Activated CD4-positive, alpha-beta memory T cell treated with anti-CD3 and anti-CD28 coated beads, Interleukin-2, amount 10 ng/mL, durations not matched to agents 7 days and 5 days (primary cell): ENCODE measurements around the gene FANK1. TPM values are rescaled to one million over a fixed set of nuclear protein-coding genes. Genes with fewer than 3 reads are reported as not detected.
A peak's percentile ranks its signal among the peaks of the same experiment; 100 is the strongest.
"Not testable (repeated sequence)": the region's sequence is repeated elsewhere in the genome, so short reads cannot be mapped to it uniquely, and the experiment has no call there.

Experiments used
- CTCF ChIA-PET: fragments of 350-600 bp; sonication (Branson Sonifier 250); formaldehyde crosslinking; loops from one replicate; lab custom pipeline; 2021; ENCODE audit warnings: antibody characterized with exemption, inconsistent platforms; lab: Charles Lee
- POLR2A ChIA-PET: fragments of 350-600 bp; sonication (Branson Sonifier 250); formaldehyde crosslinking; loops from one replicate; lab custom pipeline; 2021; ENCODE audit warnings: antibody characterized with exemption; lab: Charles Lee
- DNase-seq: peaks from one replicate; pipeline ENCODE4 v3.0.0-alpha.2; 2020
- H3K27ac Mint-ChIP-seq: one replicate; pipeline ENCODE4 v1.8.0; 2021; ENCODE audit warnings: mild to moderate bottlenecking, mixed read lengths
- H3K27me3 Mint-ChIP-seq: one replicate; pipeline ENCODE4 v1.8.0; 2021; ENCODE audit warnings: mixed read lengths
- H3K36me3 Mint-ChIP-seq: one replicate; pipeline ENCODE4 v1.8.0; 2021; ENCODE audit warnings: low read depth, mixed read lengths
- H3K4me1 Mint-ChIP-seq: one replicate; pipeline ENCODE4 v1.8.0; 2021; ENCODE audit warnings: mixed read lengths
- H3K4me3 Mint-ChIP-seq: one replicate; pipeline ENCODE4 v1.8.0; 2021; ENCODE audit warnings: mild to moderate bottlenecking, mixed read lengths
- H3K9me3 Mint-ChIP-seq: one replicate; pipeline ENCODE4 v1.8.0; 2021; ENCODE audit warnings: mixed read lengths
- total RNA-seq, 2 experiments: library from RNA; stranded (reverse); gene quantifications; one replicate each; pipeline ENCODE4 v1.2.3, GENCODE V29; 2021

The FANK1 gene
- total RNA-seq, 2 experiments from 2014 or later = 0.63 to 0.68 TPM

DNA sequence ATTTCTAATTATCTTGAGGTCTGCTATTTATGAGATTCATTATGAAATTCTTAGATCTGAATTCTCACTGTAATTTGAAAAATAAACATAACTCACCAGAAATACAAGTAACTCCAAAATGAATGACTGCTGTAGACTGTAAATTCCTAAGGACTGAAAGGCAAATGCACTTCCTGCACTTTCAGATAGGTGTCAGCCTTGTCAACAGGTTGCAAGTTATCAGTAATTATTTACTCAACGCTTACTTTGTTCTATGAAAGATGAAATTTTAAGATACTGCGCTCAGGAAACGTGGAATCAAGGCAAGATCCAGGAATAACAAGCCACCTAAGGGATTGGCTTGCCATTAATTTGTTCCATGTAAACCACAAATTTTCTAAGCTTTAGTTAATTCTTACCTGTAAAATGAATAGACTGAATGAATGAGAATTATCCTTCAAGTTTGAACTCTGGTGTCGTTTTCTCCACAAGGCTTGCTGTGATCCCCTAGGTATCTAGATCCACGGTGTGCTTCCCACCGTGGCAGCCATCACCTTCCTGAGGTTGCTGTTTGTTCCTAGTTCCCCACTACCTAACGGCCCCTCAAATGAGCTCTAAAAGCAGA is 27.9 kb upstream of the FANK1 start:
- no peaks in the 10 kb centered on the region for H3K4me1 Mint-ChIP-seq
- no peaks in the 10 kb centered on the region for H3K27me3 Mint-ChIP-seq
- no peak for DNase-seq
- H3K27ac Mint-ChIP-seq = no peak overlapping the region
- no peak overlapping the region for H3K4me3 Mint-ChIP-seq
- ChIA-PET POLR2A (no interaction called here), CTCF (interaction anchor here (0.7 to 1.0 kb wide), 5 partner anchors 14 to 1130 kb away, joined by 3 to 5 read pairs (median 3); no protein-coding TSS in a partner anchor)
- no peaks in the 10 kb centered on the region for H3K36me3 Mint-ChIP-seq
- no peaks in the 10 kb centered on the region for H3K9me3 Mint-ChIP-seq

DNA sequence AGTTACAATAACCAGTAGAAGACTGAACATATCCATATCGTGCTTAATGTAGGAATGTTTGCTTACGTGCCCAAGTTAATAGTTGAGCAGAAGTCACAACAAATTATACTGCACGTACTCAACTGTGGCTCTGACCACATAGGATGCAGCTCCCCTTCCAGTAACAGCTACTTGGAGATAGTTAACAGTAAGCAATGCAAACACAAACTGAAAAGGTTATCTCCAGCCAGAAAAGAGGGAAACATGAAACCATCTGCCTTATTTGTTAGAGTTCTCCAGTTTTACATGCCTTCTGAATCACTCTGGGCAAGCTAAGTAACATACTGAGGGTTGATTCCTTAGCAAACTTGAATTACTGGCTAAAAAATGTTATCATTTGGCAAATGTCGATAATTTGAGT is 25.0 kb upstream of the FANK1 start:
- peaks cover 4% of the 10 kb centered on the region for H3K36me3 Mint-ChIP-seq
- no peaks in the 10 kb centered on the region for H3K27me3 Mint-ChIP-seq
- H3K9me3 Mint-ChIP-seq = no peaks in the 10 kb centered on the region
- H3K4me3 Mint-ChIP-seq = no peak overlapping the region
- H3K4me1 Mint-ChIP-seq = no peaks in the 10 kb centered on the region
- POLR2A ChIA-PET = no interaction called here
- H3K27ac Mint-ChIP-seq = no peak overlapping the region
- no peak for DNase-seq
- CTCF ChIA-PET = no interaction called here

DNA sequence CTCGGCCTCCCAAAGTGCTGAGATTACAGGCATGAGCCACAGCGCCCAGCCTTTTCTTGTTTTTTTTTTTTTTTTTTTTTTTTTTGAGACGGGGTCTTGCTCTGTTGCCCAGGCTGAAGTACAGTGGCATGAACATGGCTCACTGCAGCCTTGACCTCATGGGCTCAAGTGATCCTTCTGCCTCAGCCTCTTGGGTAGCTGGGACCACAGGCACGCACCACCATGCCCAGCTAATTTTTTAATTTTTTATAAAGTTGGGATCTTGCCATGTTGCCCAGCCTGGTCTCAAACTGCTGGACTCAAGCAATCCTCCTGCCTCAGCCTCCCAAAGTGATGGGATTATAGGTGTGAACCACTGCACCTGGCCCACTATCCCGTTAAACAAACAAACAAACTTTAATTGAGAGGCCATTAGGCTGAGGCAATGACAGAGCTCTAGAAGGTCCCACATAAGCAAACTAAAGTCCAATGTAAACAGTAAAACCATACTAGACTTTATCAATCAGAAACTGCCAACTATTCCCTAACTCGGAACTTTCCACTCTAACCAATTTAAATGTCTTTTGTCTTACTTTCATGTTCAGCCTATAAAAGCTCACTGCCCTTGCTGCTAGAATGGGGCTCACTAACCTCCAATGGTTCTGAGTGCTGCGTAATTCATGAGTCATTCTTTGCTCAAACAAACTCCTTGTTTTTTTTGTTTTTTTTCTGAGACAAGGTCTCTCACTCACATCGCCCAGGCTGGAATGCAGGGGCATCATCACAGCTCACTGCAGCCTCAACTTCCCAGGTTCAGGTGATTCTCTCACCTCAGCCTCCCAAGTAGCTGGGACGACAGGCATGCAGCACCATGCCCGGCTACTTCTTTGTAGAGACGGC is 17.2 kb upstream of the FANK1 start:
- Mint-ChIP-seq H3K36me3 (peaks cover 4% of the 10 kb centered on the region), H3K9me3 (no peaks in the 10 kb centered on the region), H3K27me3 (no peaks in the 10 kb centered on the region), H3K27ac (no peak overlapping the region), H3K4me1 (no peaks in the 10 kb centered on the region), H3K4me3 (no peak overlapping the region)
- ChIA-PET CTCF (interaction anchor here (0.6 kb wide), 1 partner anchor 11 kb away, joined by 4 read pairs; no protein-coding TSS in a partner anchor), POLR2A (no interaction called here)
- no peak for DNase-seq

DNA sequence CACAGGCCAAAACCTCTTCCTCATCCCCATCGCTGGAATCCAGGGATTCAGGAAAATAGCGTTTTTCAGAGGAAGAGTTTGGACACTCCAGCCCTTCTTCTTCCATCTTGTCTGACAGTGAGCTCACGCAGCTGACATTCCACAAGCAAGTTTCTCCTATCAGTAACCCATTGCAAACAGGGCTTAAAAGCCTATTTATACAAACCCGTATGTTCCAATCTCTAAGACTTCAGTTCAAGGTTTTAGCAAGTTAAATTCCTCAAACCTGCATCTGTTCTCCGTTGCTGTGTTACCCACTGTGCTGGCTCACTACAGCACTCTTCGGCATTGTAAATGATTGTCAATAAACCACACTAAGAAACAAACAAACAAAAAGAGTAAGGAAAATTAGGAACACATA is 15.6 kb upstream of the FANK1 start:
- H3K27me3 Mint-ChIP-seq = no peaks in the 10 kb centered on the region
- peaks cover under 1% of the 10 kb centered on the region for H3K36me3 Mint-ChIP-seq
- H3K4me1 Mint-ChIP-seq = no peaks in the 10 kb centered on the region
- ChIA-PET CTCF (no interaction called here), POLR2A (no interaction called here)
- H3K9me3 Mint-ChIP-seq = no peaks in the 10 kb centered on the region
- DNase-seq = no peak
- no peak overlapping the region for H3K27ac Mint-ChIP-seq
- no peak overlapping the region for H3K4me3 Mint-ChIP-seq

DNA sequence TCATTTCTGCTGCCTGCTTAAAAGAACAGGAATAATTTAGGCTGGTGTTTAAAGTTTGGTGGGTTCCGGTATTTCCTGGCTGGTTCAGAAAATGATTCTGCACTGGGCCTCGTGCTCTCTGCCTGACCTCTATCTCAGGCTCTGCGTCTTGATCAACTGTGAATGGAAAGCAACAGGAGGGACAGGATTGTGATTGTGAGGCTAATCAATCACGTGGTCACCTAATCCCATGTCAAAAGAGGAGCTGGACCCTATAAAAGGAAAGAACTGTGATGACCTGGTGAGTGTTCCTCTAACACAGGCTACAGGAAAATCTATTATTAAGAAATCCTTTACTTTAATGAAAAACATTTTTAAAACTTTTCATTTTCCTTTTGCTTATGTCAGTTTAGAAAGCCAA is 15.2 kb upstream of the FANK1 start, which contains the start of gene DHX32:
DHX32 (minus strand) TSS at position 101 of the 400 bp plus-strand sequence. CDS start 468 bp downstream, outside the sequence.
- no peaks in the 10 kb centered on the region for H3K27me3 Mint-ChIP-seq
- POLR2A ChIA-PET = no interaction called here
- H3K36me3 Mint-ChIP-seq = no peaks in the 10 kb centered on the region
- no peaks in the 10 kb centered on the region for H3K4me1 Mint-ChIP-seq
- no peak within 1 kb of the TSS for H3K27ac Mint-ChIP-seq
- CTCF ChIA-PET = no interaction called here
- no peaks in the 10 kb centered on the region for H3K9me3 Mint-ChIP-seq
- no peak within 1 kb of the TSS for H3K4me3 Mint-ChIP-seq
- no peak for DNase-seq

DNA sequence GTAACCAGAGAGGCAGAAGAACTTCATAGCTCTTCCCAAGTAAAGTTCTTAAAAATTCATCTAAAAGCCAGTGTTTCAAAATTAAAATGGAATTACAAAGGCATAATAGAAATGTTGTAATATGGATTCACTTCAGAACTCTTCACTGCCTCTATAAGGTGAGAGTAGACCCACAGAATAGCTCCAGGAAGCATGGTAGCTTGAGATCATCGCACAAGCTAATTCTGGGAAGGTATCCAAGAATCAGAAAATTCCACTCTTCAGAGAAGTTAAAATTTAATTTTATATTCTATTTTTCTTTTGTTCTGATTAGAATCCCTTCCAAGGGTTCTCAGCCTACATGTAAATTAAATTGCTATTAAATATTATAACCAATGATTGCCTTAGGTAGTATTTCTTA is 13.8 kb upstream of the FANK1 start:
- H3K27me3 Mint-ChIP-seq = no peaks in the 10 kb centered on the region
- no peaks in the 10 kb centered on the region for H3K36me3 Mint-ChIP-seq
- CTCF ChIA-PET = interaction anchor here (1.3 kb wide), 1 partner anchor 14 kb away, joined by 4 read pairs; no protein-coding TSS in a partner anchor
- DNase-seq = no peak
- H3K4me3 Mint-ChIP-seq = no peak overlapping the region
- H3K9me3 Mint-ChIP-seq = no peaks in the 10 kb centered on the region
- POLR2A ChIA-PET = no interaction called here
- H3K27ac Mint-ChIP-seq = no peak overlapping the region
- H3K4me1 Mint-ChIP-seq = no peaks in the 10 kb centered on the region

DNA sequence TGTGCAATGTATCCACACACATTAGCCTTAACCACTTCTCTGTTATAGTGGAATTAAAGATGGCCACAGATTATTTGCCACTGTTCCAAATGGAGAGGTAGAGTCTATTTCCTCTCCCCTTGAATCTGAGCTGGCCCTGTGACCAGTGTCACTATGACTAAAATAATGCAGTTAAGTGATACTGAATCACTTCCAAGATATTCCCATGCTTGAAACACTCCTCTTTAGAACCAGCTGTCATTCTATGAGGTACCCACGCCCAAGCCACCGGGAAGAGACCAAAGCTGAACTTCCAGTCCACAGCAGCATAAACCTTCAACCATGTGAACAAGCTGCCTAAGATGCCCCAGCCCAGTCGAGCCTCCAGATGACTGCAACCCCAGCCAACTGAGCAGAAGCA is 13.2 kb upstream of the FANK1 start:
- Mint-ChIP-seq H3K27me3 (no peaks in the 10 kb centered on the region), H3K4me1 (no peaks in the 10 kb centered on the region), H3K9me3 (no peaks in the 10 kb centered on the region), H3K4me3 (no peak overlapping the region), H3K27ac (no peak overlapping the region), H3K36me3 (no peaks in the 10 kb centered on the region)
- no peak for DNase-seq
- ChIA-PET POLR2A (no interaction called here), CTCF (interaction anchor here (1.3 kb wide), 1 partner anchor 15 kb away, joined by 4 read pairs; no protein-coding TSS in a partner anchor)

DNA sequence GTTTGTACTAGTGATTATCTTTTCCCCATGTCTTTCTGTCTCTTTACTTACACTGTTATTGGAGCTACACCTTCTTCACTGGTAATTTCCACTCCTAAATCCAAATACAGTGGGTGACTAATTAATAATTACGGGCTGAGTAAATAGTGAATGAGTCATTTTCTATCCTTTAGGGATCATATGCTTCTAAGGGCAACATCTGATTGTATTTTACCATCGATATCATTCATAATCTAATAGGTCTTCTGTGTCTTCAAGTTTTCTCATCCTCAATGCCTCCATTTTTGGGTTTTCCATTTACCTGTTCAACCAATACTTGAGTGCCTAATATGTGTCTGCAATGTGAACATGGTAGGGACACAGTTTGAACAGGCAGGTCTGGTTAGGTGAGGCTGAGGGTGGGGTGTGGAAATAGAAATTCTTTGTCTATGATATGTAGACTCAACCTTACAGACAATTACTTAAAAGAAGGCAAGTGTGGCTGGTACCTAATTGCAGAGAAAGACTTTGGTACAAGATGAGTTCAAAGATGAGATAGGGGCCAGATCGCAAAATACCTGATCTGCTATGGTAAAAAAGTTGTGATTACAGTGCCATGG is 9.4 kb upstream of the FANK1 start:
- ChIA-PET POLR2A (no interaction called here), CTCF (no interaction called here)
- Mint-ChIP-seq H3K27me3 (no peaks in the 10 kb centered on the region), H3K4me3 (no peak overlapping the region), H3K27ac (no peak overlapping the region), H3K36me3 (no peaks in the 10 kb centered on the region), H3K9me3 (no peaks in the 10 kb centered on the region), H3K4me1 (no peaks in the 10 kb centered on the region)
- DNase-seq = no peak

DNA sequence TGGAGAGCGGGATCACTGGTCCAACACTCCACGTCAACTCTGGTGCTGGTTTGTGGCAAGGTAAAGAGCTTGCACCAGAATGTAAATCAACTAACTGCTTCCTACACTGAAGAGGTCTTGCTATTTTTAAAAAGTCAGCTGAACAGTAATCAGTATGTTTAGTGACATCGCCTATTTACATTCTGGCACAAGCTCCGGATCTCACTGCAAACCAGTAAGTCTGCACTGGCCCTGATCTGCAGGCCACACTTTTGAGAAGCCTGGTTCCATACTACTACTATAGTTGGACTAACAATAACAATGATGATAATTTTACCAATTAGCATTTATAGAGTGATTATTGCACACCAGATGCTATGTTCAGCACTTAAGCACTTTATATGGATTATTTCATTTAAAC is 6.9 kb upstream of the FANK1 start:
- not testable (repeated sequence) for H3K4me1 Mint-ChIP-seq

DNA sequence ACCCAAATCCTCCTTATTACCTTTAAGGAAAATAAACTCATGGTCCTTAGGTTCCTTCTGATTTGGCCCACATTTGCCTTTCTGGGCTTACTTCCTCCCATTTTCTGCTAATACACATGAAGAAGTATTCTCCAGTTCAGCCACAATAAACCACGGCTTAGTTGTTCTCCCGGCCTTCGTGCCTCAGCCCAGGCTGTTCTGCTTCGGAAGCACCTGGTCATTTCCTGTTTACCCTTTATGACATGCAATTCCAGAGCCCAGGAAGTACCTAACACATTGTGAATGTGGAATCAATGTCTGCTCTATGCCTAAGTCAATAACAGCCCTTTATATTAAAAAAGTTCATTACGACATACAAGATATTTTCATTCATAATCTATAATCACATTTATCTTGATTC is 4.0 kb upstream of the FANK1 start:
- CTCF ChIA-PET, H3K36me3 Mint-ChIP-seq, DNase-seq, H3K9me3 Mint-ChIP-seq, H3K4me3 Mint-ChIP-seq, H3K27ac Mint-ChIP-seq, POLR2A ChIA-PET: not testable (repeated sequence)
- Mint-ChIP-seq H3K4me1 (peaks cover 15% of the 10 kb centered on the region), H3K27me3 (peaks cover 23% of the 10 kb centered on the region)

More for the DNA sequence above, 6.9 kb upstream of the FANK1 start:
- H3K27me3 Mint-ChIP-seq, DNase-seq, POLR2A ChIA-PET, H3K4me3 Mint-ChIP-seq, H3K27ac Mint-ChIP-seq, H3K9me3 Mint-ChIP-seq, H3K36me3 Mint-ChIP-seq, CTCF ChIA-PET: not testable (repeated sequence)

DNA sequence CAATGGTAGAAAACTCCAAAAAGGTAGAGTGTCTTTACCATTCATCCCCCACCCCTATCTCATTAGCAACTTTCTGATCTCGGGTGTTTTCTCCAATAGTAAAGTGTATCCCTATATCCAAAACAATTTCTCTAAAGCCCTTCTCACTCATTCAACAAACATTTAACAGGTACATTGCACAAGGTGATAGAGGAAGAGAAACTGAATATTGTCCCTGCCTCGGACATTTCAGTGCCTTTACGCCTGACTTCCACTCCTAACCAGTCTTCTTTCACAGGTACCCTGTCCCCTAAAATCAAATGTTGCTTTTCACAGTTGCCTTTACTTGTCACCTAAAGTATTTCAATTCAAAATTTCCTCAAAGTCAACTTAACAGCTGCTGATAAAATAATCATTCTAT is 2.2 kb upstream of the FANK1 start:
- peaks cover 15% of the 10 kb centered on the region for H3K4me1 Mint-ChIP-seq
- H3K36me3 Mint-ChIP-seq, H3K27ac Mint-ChIP-seq, DNase-seq, CTCF ChIA-PET, H3K9me3 Mint-ChIP-seq, POLR2A ChIA-PET, H3K4me3 Mint-ChIP-seq: not testable (repeated sequence)
- peaks cover 30% of the 10 kb centered on the region for H3K27me3 Mint-ChIP-seq

DNA sequence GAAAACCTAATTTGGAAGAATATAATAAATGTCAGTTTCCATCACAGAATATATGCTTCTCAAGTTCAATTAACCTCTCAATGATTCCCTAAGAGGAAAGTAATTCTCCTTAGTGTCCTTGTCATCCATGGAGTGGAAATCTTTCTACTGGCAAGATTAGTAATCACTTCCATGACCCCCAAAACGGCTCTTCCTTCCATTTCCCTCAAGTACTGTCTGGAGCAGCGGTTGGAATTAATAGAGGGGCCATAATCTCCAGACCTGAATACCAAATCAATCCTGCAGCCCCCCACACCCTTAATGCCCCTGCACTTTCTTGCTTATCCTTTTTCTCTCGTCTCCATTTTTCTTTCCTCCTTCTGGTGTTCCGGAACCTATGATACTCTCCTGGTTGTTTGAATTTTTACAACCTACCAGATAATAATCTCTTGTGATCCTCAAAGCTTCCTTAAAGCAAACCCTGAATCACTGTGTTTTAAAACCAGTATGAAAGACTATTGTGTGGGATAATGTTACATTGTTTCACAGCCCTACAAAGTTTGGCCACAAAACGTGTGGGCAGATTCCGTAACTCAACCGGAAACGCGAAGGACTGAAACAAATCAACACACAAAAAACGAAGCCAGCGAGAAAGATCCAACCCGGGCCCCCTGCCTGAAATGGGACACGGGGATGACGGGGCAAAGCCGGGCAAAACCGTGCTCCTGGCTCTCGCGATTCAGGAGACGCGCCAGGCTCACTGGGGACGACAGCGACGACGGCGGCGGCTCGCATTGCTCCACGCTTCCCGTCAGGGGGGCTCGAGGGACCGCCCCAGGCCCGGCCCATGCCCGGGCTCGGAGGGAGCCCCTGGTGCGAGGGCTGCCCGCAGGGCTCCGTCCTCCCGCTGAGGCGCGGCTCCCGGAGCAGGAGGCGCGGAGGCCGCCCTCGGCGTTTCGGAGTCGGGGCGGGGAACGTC is 955 bp upstream of the FANK1 start:
- peaks cover 15% of the 10 kb centered on the region for H3K4me1 Mint-ChIP-seq
- CTCF ChIA-PET, POLR2A ChIA-PET, H3K36me3 Mint-ChIP-seq, H3K9me3 Mint-ChIP-seq: not testable (repeated sequence)
- peaks cover 35% of the 10 kb centered on the region for H3K27me3 Mint-ChIP-seq
- peak; percentile 39 for DNase-seq
- H3K4me3 Mint-ChIP-seq = peak overlapping the region; percentile 92
- H3K27ac Mint-ChIP-seq = peak overlapping the region; percentile 73
